ENCODE results near the gene SLIT3.

- TF ChIP-seq CTCF (IDR thresholded peaks at IDR 0.05) = no peak
- TF ChIP-seq POLR2A (IDR thresholded peaks at IDR 0.05) = no peak
These were observed at the start of gene SLIT3 for GRCh38 chr5:169300468-169301385.
